Endothelial cell of umbilical vein (primary cell): ENCODE data around the gene TRIM37. TPM values are rescaled to one million over a fixed set of nuclear protein-coding genes. Genes with fewer than 3 reads are reported as not detected.

Experiments
- BruUV-seq: library from RNA; stranded (reverse); fragments of 400-500 nt; replicated peaks from 2 replicates; lab custom pipeline; 2021; lab: Mats Ljungman, UMichigan
- CTCF ChIA-PET: fragments of 300-600, 350-600 bp; sonication (Branson Sonifier 250); formaldehyde crosslinking; loops from one replicate; lab custom pipeline; 2021; ENCODE audit warnings: antibody characterized with exemption, inconsistent platforms; lab: Charles Lee
- POLR2A ChIA-PET: fragments of 300-600, 350-600 bp; sonication (Branson Sonifier 250); formaldehyde crosslinking; loops from one replicate; lab custom pipeline; 2021; ENCODE audit warnings: antibody characterized with exemption, inconsistent platforms; lab: Charles Lee
- DNase-seq: peaks from one replicate; pipeline ENCODE4 v3.0.0-alpha.2; 2011; ENCODE audit warnings: low read depth, low spot score
- FAIRE-seq: peaks from 2 replicates; lab custom pipeline; 2011; peaks lifted over from hg19 to GRCh38; lab: Jason Lieb, UNC
- H2AFZ ChIP-seq: 2 replicates; pipeline ENCODE4 v1.6.0; 2012; ENCODE audit warnings: low read depth, low read length, control low read depth, inconsistent platforms
- H3K27ac ChIP-seq: 2 replicates; pipeline ENCODE4 v1.5.1; 2011; ENCODE audit warnings: low read depth, mild to moderate bottlenecking, control low read depth, low read length, moderate library complexity; ENCODE audit not compliant: insufficient read depth
- H3K27me3 ChIP-seq, 2 experiments: 2 replicates each; pipeline versions ENCODE4 v1.6.0 to v1.6.1; 2011; ENCODE audit warnings: low read length in 2 of 2, mixed read lengths in 1 of 2; ENCODE audit not compliant: control insufficient read depth in 2 of 2, insufficient read depth in 2 of 2
- H3K36me3 ChIP-seq, 2 experiments: 2 replicates in 1 of 2; 3 replicates in 1 of 2; pipeline ENCODE4 v1.5.1; 2011; ENCODE audit warnings: low read length in 2 of 2, mild to moderate bottlenecking in 1 of 2, moderate library complexity in 1 of 2; ENCODE audit not compliant: control insufficient read depth in 2 of 2, insufficient read depth in 2 of 2; ENCODE audit errors: extremely low read depth in 1 of 2
- H3K4me1 ChIP-seq: 3 replicates; pipeline ENCODE4 v1.5.1; 2011; ENCODE audit warnings: mild to moderate bottlenecking, low read length; ENCODE audit not compliant: control insufficient read depth, insufficient read depth; ENCODE audit errors: extremely low read depth
- H3K4me2 ChIP-seq: 2 replicates; pipeline ENCODE4 v1.6.1; 2011; ENCODE audit warnings: low read length, control low read depth, mixed read lengths; ENCODE audit not compliant: insufficient read depth
- H3K4me3 ChIP-seq, 3 experiments: fragments of 200-600 bp in 1 of 3; sonication (generic), shearing (Covaris generic) in 1 of 3; replicated peaks in 1 of 3; 2 replicates each; pipeline ENCODE4 v1.5.1; 2011 to 2016; ENCODE audit warnings: control low read depth in 3 of 3, low read length in 3 of 3, mild to moderate bottlenecking in 2 of 3, inconsistent platforms in 1 of 3, low read depth in 1 of 3, moderate library complexity in 1 of 3; ENCODE audit not compliant: insufficient read depth in 1 of 3
- H3K79me2 ChIP-seq: 2 replicates; pipeline ENCODE4 v1.6.0; 2012; ENCODE audit warnings: low read length, inconsistent platforms; ENCODE audit not compliant: control insufficient read depth, insufficient read depth
- H3K9ac ChIP-seq: replicated peaks from 2 replicates; pipeline ENCODE3; 2011; ENCODE audit warnings: low read length, control low read depth; ENCODE audit not compliant: insufficient read depth; ENCODE audit errors: extremely low read depth
- H3K9me1 ChIP-seq: replicated peaks from 3 replicates; pipeline ENCODE4 v1.6.0; 2011; ENCODE audit warnings: mild to moderate bottlenecking, low read length; ENCODE audit not compliant: control insufficient read depth, insufficient read depth; ENCODE audit errors: extremely low read depth
- H3K9me3 ChIP-seq: replicated peaks from 2 replicates; pipeline ENCODE4 v1.5.1; 2012; ENCODE audit warnings: low read length, inconsistent platforms; ENCODE audit not compliant: control insufficient read depth, insufficient read depth
- H4K20me1 ChIP-seq: replicated peaks from 2 replicates; pipeline ENCODE3; 2011; ENCODE audit warnings: mild to moderate bottlenecking, low read length; ENCODE audit not compliant: control insufficient read depth, insufficient read depth; ENCODE audit errors: extremely low read depth
- EZH2 ChIP-seq: IDR thresholded peaks from 2 replicates; pipeline ENCODE4 v1.6.1; 2012; ENCODE audit warnings: borderline replicate concordance, low read depth, mild to moderate bottlenecking, moderate library complexity, low read length, inconsistent platforms; ENCODE audit not compliant: severe bottlenecking
- FOS ChIP-seq: IDR thresholded peaks from 2 replicates; pipeline ENCODE4 v1.6.1; 2011; ENCODE audit warnings: mild to moderate bottlenecking, low read length, moderate library complexity, borderline replicate concordance; ENCODE audit not compliant: insufficient read depth
- GATA2 ChIP-seq: IDR thresholded peaks from 2 replicates; pipeline ENCODE4 v1.7.0; 2011; ENCODE audit warnings: low read depth, mild to moderate bottlenecking, moderate library complexity, mixed read lengths, low read length; ENCODE audit not compliant: insufficient read length, insufficient read depth
- JUN ChIP-seq: IDR thresholded peaks from 2 replicates; pipeline ENCODE4 v1.6.1; 2011; ENCODE audit warnings: borderline replicate concordance, low read depth; ENCODE audit not compliant: insufficient read length, insufficient read depth
- MAX ChIP-seq: IDR thresholded peaks from 2 replicates; pipeline ENCODE4 v1.6.1; 2011; ENCODE audit not compliant: insufficient read depth, insufficient read length
- MYC ChIP-seq: IDR thresholded peaks from one replicate; pipeline ENCODE4 v1.6.1; 2011; ENCODE audit warnings: mild to moderate bottlenecking, low read depth, low read length
- POLR2A ChIP-seq: IDR thresholded peaks from 2 replicates; pipeline ENCODE4 v1.6.1; 2012; ENCODE audit warnings: low read depth, mild to moderate bottlenecking, control low read depth, low read length
- POLR2AphosphoS5 ChIP-seq: IDR thresholded peaks from 2 replicates; pipeline ENCODE4 v1.6.1; 2012; ENCODE audit warnings: low read depth, mild to moderate bottlenecking, control low read depth, low read length, moderate library complexity; ENCODE audit not compliant: insufficient read depth
- dilution Hi-C: fragments of 300-500 bp; cut with MboI; formaldehyde crosslinking; loops from one replicate; pipeline ENCODE4 v1.15.0; 2019; ENCODE audit warnings: low sequenced_read_pairs; ENCODE audit not compliant: extremely low pct_ligation_motif_present
- intact Hi-C: fragments of 100-400 bp; cut with micrococcal nuclease; formaldehyde crosslinking; loops from one replicate; pipeline ENCODE4 v1.10.0; 2022
- polyA plus RNA-seq, 4 experiments: library from polyadenylated mRNA; depleted of rRNA in 3 of 4; stranded (reverse) in 3 of 4; unstranded in 1 of 4; fragments of >200 nt; gene quantifications; 2 replicates each; pipeline versions ENCODE4 v1.2.1 to v1.2.3, GENCODE V29; 2011 to 2012; ENCODE audit warnings: missing spikeins in 1 of 4
- total RNA-seq: library from RNA; stranded (reverse); gene quantifications from 2 replicates; pipeline ENCODE4 v1.2.3, GENCODE V29; 2021
- TF ChIP-seq, protein P1 (sequence below), 2 donors: IDR thresholded peaks; 1 replicate in 1 of 2; 2 replicates in 1 of 2; pipeline ENCODE4 v1.5.1; 2011; ENCODE audit warnings: low read length in 2 of 2, mild to moderate bottlenecking in 2 of 2, moderate library complexity in 2 of 2, control low read depth in 1 of 2, inconsistent platforms in 1 of 2, low read depth in 1 of 2; ENCODE audit not compliant: insufficient read depth in 1 of 2; ENCODE audit errors: extremely low read depth in 1 of 2

TRIM37 gene
- total and polyA plus RNA-seq, 2 donors (not counting 3 experiments of a cell fraction or from before 2014, with no cell fraction given) = 18.8 to 41.9 TPM

DNA sequence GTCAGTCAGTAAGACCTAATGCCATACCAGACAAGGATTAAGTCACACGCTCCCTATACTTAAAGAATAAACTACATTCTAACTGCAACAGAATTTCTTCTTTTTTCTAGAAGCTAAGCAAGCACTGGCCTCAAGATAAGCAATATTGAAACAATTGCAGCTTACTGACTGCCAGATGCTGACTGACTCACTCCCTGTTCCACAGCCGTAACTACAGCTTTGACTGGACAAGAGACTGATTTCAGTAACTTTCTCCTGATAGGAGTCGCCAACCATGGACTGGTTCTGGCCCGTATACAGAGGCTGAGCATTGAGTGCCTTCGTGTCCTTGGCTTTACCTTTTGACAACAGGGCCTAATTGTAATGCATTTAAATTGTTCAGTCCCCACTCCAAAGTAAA lies 67.9 kb downstream of the TRIM37 start:
- ChIA-PET POLR2A (no interaction called here), CTCF (interaction anchor here (0.9 to 1.0 kb wide), 2 partner anchors 9 to 10 kb away, joined by 3 read pairs; no protein-coding TSS in a partner anchor)
- BruUV-seq = no TSS peak
- Histone ChIP-seq H3K9me3 (no peaks in the 10 kb centered on the region), H3K36me3 (peaks cover 15 to 19% of the 10 kb centered on the region in 2 experiments), H3K27me3 (no peaks in the 10 kb centered on the region), H3K27ac (no peak overlapping the region), H3K4me2 (no peak overlapping the region), H3K4me3 (no peak overlapping the region), H3K9ac (no peak overlapping the region), H3K4me1 (no peaks in the 10 kb centered on the region), H3K79me2 (no peaks in the 10 kb centered on the region), H2AFZ (no peak overlapping the region), H4K20me1 (no peaks in the 10 kb centered on the region), H3K9me1 (no peaks in the 10 kb centered on the region)
- FAIRE-seq (no peak), DNase-seq (no peak)
- intact Hi-C loops = no loop called here
- TF ChIP-seq MAX (no peak), GATA2 (no peak), POLR2A (no peak), EZH2 (no peak), FOS (no peak), POLR2AphosphoS5 (no peak), JUN (no peak), MYC (no peak)
- TF ChIP-seq, protein P1, sequence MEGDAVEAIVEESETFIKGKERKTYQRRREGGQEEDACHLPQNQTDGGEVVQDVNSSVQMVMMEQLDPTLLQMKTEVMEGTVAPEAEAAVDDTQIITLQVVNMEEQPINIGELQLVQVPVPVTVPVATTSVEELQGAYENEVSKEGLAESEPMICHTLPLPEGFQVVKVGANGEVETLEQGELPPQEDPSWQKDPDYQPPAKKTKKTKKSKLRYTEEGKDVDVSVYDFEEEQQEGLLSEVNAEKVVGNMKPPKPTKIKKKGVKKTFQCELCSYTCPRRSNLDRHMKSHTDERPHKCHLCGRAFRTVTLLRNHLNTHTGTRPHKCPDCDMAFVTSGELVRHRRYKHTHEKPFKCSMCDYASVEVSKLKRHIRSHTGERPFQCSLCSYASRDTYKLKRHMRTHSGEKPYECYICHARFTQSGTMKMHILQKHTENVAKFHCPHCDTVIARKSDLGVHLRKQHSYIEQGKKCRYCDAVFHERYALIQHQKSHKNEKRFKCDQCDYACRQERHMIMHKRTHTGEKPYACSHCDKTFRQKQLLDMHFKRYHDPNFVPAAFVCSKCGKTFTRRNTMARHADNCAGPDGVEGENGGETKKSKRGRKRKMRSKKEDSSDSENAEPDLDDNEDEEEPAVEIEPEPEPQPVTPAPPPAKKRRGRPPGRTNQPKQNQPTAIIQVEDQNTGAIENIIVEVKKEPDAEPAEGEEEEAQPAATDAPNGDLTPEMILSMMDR (IDR thresholded peaks at IDR 0.05; ENCODE audit: extremely low read depth in 1 of 2, insufficient read depth in 1 of 2, low read depth in 1 of 2, low read length in 2 of 2) = no peak
- dilution Hi-C loops = no loop called here
